ENCODE data around the gene ZP2.

ZP2 gene

GRCh38 chr16:21167360-21167759 is 44.0 kb downstream of the ZP2 start:
- H3K27ac ChIP-seq, result no peak overlapping the region
- no peaks in the 10 kb centered on the region for H3K9me3 ChIP-seq
- H3K4me3 ChIP-seq (ENCODE audit: low read depth in 1 of 2, low read length in 1 of 2), result no peak overlapping the region
- no peaks in the 10 kb centered on the region for H3K4me1 ChIP-seq (ENCODE audit: control insufficient read depth in 1 of 2, insufficient read depth in 1 of 2, low read depth in 1 of 2, low read length in 1 of 2)
- H3K36me3 ChIP-seq, result peaks cover 18% of the 10 kb centered on the region
- TF ChIP-seq CTCF (IDR thresholded peaks at IDR 0.05), result no peak
- no peaks in the 10 kb centered on the region for H3K27me3 ChIP-seq

GRCh38 chr16:21166561-21166961 is 44.8 kb downstream of the ZP2 start:
- no peak overlapping the region for H3K4me3 ChIP-seq (ENCODE audit: low read depth in 1 of 2, low read length in 1 of 2)
- no peak overlapping the region for H3K27ac ChIP-seq
- H3K36me3 ChIP-seq, result peaks cover 14% of the 10 kb centered on the region
- no peaks in the 10 kb centered on the region for H3K4me1 ChIP-seq (ENCODE audit: control insufficient read depth in 1 of 2, insufficient read depth in 1 of 2, low read depth in 1 of 2, low read length in 1 of 2)
- H3K9me3 ChIP-seq, result no peaks in the 10 kb centered on the region
- no peak for TF ChIP-seq CTCF (IDR thresholded peaks at IDR 0.05)
- H3K27me3 ChIP-seq, result no peaks in the 10 kb centered on the region

- no peak for TF ChIP-seq CTCF (IDR thresholded peaks at IDR 0.05)
- Histone ChIP-seq H3K27me3 (no peaks in the 10 kb centered on the region), H3K36me3 (no peaks in the 10 kb centered on the region), H3K4me1 (ENCODE audit: control insufficient read depth in 1 of 2, insufficient read depth in 1 of 2, low read depth in 1 of 2, low read length in 1 of 2) (peaks cover under 1 to 2% of the 10 kb centered on the region in 2 experiments), H3K27ac (no peak overlapping the region), H3K9me3 (no peaks in the 10 kb centered on the region), H3K4me3 (ENCODE audit: low read depth in 1 of 2, low read length in 1 of 2) (no peak overlapping the region)
These were observed 46.7 kb downstream of the ZP2 start for GRCh38 chr16:21164521-21165168.

GRCh38 chr16:21163576-21163975 is 47.8 kb downstream of the ZP2 start:
- no peak for TF ChIP-seq CTCF (IDR thresholded peaks at IDR 0.05)
- no peak overlapping the region for H3K4me3 ChIP-seq (ENCODE audit: low read depth in 1 of 2, low read length in 1 of 2)
- no peaks in the 10 kb centered on the region for H3K9me3 ChIP-seq
- no peak overlapping the region for H3K27ac ChIP-seq
- no peaks in the 10 kb centered on the region for H3K36me3 ChIP-seq
- no peaks in the 10 kb centered on the region for H3K27me3 ChIP-seq
- H3K4me1 ChIP-seq (ENCODE audit: control insufficient read depth in 1 of 2, insufficient read depth in 1 of 2, low read depth in 1 of 2, low read length in 1 of 2), result peaks cover 9 to 13% of the 10 kb centered on the region in 2 experiments

- Histone ChIP-seq H3K36me3 (no peaks in the 10 kb centered on the region), H3K9me3 (no peaks in the 10 kb centered on the region), H3K4me1 (ENCODE audit: control insufficient read depth in 1 of 2, insufficient read depth in 1 of 2, low read depth in 1 of 2, low read length in 1 of 2) (peaks cover 16 to 21% of the 10 kb centered on the region in 2 experiments), H3K27ac (no peak overlapping the region), H3K27me3 (no peaks in the 10 kb centered on the region), H3K4me3 (ENCODE audit: low read depth in 1 of 2, low read length in 1 of 2) (no peak overlapping the region)
- no peak for TF ChIP-seq CTCF (IDR thresholded peaks at IDR 0.05)
These were observed 48.7 kb downstream of the ZP2 start for GRCh38 chr16:21162661-21163151.
